ENCODE measurements around the gene VSIG2. TPM values are rescaled to one million over a fixed set of nuclear protein-coding genes. Genes with fewer than 3 reads are reported as not detected.

The VSIG2 gene, protein sequence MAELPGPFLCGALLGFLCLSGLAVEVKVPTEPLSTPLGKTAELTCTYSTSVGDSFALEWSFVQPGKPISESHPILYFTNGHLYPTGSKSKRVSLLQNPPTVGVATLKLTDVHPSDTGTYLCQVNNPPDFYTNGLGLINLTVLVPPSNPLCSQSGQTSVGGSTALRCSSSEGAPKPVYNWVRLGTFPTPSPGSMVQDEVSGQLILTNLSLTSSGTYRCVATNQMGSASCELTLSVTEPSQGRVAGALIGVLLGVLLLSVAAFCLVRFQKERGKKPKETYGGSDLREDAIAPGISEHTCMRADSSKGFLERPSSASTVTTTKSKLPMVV
- not detected in 2 replicates for total RNA-seq (2014; rRNA removed; shearing (Covaris generic))

DNA sequence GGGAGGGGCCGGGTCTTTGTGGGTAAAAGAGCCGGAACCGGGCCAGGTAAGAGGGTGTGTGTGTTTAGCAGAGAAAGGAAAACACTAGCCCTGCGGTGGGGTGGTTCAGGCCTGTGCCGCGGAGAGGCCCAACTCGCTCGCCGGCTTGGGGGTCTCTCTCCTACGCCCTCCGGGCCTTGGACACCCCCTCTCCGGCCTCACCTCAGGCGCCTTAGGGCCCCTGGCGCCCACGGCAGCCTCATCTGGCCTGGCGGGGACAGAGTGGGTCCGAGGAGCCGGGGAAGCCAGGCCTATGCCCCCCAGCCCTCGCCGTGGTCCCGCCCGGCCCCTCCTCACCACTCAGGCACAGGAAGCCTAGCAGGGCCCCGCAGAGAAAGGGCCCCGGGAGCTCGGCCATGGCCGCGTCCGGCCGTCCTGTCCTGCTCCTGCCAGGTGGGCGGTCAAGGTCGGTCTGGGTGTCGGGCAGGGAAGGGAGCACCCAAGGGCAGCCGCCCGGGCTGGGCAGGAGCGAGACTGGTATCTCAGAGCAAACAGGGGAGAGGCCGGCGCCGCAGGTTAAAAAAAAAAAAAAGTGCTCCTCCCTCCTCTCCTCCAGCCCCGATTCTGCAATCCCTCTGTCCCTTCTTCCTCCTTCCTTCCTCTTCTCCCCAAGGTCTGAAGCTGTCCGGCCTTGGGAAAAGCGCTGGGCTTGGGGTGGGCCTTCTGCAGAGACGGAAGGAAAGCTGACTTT, at the start of gene VSIG2:
Gene VSIG2, minus strand, starts transcription at position 515 of the 730 bp plus-strand sequence. Its CDS starts 118 bp downstream, at position 397.

DNA sequence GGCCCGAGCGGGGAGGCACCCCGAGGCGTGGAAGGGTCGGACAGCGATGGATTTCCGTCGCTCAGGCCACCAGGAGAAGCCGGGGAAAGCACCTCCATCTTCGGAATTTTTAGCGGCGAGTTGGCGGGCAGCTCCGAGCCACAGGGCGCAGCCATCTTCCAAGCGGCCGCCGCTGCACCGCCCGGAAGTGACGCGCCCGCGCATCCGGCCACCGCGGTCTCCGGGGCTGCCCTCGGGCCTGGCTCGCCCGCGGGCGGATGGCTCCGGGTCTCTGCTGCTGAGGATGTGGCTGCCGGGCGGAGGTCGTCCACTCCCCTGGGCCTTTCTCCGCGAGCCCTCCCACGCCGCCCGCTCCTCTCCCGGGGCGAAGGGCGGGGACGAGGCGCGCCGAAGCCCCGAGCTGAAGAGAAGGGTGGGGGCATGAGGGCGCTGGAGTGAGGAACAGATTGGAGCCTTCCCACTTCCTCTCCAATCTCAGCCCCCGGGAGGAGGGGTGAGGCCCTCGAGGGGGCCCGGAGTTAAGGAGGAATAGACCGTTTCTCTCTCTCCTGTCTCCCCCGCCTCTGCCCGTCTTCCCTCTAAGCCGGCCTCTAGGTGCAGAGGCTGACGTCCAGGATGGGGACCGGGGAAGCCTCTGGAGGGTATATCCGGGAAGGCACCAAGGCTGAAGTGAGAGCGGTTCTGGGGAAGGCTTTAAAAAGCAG, 48.3 kb upstream of the VSIG2 start, which contains the start of gene MSANTD2:
Gene MSANTD2, minus strand, starts transcription at position 181 of the 704 bp plus-strand sequence. Its CDS starts 26 bp downstream, at position 155.

DNA sequence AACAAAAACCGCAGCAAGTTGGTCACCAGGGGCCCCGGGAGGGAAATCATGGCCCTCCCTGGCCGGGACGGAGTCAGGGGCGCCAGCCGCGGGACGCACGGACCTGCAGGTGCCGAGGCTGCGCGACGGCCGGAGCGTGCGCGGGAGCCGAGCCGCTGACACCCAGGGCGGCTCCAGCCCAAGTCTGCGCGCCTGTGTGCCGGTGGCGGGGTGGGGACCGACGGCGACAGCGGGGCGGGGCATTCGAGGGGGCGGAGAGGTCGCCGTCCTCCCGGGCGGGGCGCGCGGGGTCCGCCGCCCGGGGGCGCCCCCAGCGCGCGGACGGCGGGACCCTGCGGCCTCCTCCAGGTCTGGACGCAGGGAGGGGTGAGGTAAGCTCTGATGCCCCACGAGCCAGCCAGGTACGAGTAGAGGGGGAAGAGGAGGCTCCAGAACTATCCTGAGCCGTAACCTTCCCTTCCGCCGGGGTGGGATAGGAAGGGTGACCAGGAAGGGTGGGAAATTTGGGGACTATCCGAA, 10.1 kb upstream of the VSIG2 start, which contains the start of gene ESAM:
Gene ESAM, minus strand, starts transcription at position 186 of the 519 bp plus-strand sequence. Its CDS starts 136 bp downstream, at position 50.

DNA sequence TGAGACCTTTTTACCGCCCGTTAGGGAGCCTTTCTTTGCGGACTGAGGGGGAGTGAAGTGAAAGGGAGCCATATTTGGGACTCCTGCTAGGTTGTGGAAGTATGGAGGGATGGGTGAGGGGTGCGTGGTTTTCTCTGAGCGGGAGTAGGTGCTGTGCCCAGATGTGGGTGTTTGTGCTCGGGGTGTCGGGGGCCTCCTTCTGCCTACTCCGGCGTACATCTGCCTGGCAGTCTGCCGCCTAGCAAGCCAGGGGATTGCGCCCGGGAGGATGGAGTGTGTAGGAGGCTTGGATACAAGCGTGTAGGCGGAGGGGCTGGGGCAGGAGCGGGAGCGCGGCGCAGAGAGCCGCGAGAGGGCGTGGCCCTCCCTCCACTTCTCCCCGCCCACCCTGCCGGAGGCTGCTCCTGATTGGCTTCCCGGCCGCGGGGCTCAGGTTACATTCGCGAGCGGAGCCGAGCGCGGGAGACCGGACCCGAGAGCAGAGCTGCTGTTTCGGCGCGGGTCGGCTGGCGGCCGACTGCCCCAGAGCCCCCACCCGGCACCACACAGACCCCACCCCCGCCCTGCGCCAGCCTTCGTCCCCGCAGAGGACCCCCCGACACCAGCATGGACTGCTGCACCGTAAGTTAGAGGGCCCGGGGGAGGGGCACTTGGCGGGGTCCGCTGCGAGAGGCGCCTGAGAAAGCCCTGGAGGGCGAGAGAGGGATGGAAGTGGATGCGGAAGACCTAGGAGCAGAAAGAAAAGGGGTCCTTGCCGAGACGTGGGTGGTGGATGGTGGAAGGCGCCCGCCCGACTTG, 12.4 kb downstream of the VSIG2 start, which contains the start of gene NRGN:
Gene NRGN, plus strand, starts transcription at position 464 of the 798 bp plus-strand sequence. Its CDS starts 143 bp downstream, at position 607.

Other genes starting within 250 kb of the VSIG2 start
- gene OR8B12, start 208.6 kb downstream of the VSIG2 start, total RNA-seq (2014; rRNA removed; shearing (Covaris generic)), result not detected in 2 replicates
- gene OR8A1, start 182.3 kb downstream of the VSIG2 start, total RNA-seq (2014; rRNA removed; shearing (Covaris generic)), result 0.61 and 0.64 TPM in 2 replicates
- 0.08 TPM in 1 of 2 replicates, not detected in the other for gene PANX3, start 140.8 kb downstream of the VSIG2 start, total RNA-seq (2014; rRNA removed; shearing (Covaris generic))
- gene TBRG1, start 129.4 kb downstream of the VSIG2 start, total RNA-seq (2014; rRNA removed; shearing (Covaris generic)), result 27.5 and 39.3 TPM in 2 replicates
- gene SIAE, start 78.5 kb downstream of the VSIG2 start, total RNA-seq (2014; rRNA removed; shearing (Covaris generic)), result 5.0 and 5.2 TPM in 2 replicates
- 14.1 and 18.0 TPM in 2 replicates for gene SPA17, start 78.4 kb downstream of the VSIG2 start, total RNA-seq (2014; rRNA removed; shearing (Covaris generic))
- gene NRGN, start 12.3 kb downstream of the VSIG2 start, total RNA-seq (2014; rRNA removed; shearing (Covaris generic)), result 6.6 and 13.4 TPM in 2 replicates
- gene ESAM, start 10.0 kb upstream of the VSIG2 start, total RNA-seq (2014; rRNA removed; shearing (Covaris generic)), result 0.58 and 0.75 TPM in 2 replicates
- 10.0 and 13.7 TPM in 2 replicates for gene MSANTD2, start 48.2 kb upstream of the VSIG2 start, total RNA-seq (2014; rRNA removed; shearing (Covaris generic))
- gene ROBO3, start 113.2 kb upstream of the VSIG2 start, total RNA-seq (2014; rRNA removed; shearing (Covaris generic)), result 46.9 and 53.3 TPM in 2 replicates
- 9.1 and 16.4 TPM in 2 replicates for gene ROBO4, start 145.6 kb upstream of the VSIG2 start, total RNA-seq (2014; rRNA removed; shearing (Covaris generic))
- gene HEPN1, start 167.0 kb upstream of the VSIG2 start, total RNA-seq (2014; rRNA removed; shearing (Covaris generic)), result not detected in 2 replicates
- 0.05 and 0.15 TPM in 2 replicates for gene HEPACAM, start 183.8 kb upstream of the VSIG2 start, total RNA-seq (2014; rRNA removed; shearing (Covaris generic))
- gene CCDC15, start 201.9 kb upstream of the VSIG2 start, total RNA-seq (2014; rRNA removed; shearing (Covaris generic)), result 5.2 and 6.6 TPM in 2 replicates